ENCODE results near the gene TSEN54. TPM values are rescaled to one million over a fixed set of nuclear protein-coding genes. Genes with fewer than 3 reads are reported as not detected.

Gene TSEN54
- total RNA-seq, 6 experiments from 2014 or later, result 8.5 to 13.6 (median 10.2) TPM

DNA sequence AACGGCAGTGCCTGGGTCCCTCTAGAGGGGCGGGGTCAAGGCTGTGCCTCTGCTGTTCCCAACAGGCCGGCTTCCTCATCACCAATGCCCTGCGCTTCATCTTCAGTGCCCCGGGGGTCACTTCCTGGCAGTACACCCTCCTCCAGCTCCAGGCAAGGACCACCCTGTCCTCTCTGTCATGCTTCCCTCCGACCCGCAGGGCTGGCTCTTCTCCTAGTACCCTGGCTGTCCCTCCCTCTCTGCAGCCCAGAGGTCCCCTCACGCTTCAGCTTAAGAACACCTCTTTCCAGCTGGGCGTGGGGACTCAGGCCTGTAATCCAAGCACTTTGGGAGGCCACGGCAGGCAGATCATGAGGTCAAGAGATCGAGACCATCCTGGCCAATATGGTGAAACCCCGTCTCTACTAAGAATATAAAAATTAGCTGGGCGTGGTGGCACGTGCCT is 26.8 kb upstream of the TSEN54 start:
- H3K4me1 ChIP-seq, result peaks cover 0 to 7% (median 0%) of the 10 kb centered on the region in 4 donors
- TF ChIP-seq, protein P1, sequence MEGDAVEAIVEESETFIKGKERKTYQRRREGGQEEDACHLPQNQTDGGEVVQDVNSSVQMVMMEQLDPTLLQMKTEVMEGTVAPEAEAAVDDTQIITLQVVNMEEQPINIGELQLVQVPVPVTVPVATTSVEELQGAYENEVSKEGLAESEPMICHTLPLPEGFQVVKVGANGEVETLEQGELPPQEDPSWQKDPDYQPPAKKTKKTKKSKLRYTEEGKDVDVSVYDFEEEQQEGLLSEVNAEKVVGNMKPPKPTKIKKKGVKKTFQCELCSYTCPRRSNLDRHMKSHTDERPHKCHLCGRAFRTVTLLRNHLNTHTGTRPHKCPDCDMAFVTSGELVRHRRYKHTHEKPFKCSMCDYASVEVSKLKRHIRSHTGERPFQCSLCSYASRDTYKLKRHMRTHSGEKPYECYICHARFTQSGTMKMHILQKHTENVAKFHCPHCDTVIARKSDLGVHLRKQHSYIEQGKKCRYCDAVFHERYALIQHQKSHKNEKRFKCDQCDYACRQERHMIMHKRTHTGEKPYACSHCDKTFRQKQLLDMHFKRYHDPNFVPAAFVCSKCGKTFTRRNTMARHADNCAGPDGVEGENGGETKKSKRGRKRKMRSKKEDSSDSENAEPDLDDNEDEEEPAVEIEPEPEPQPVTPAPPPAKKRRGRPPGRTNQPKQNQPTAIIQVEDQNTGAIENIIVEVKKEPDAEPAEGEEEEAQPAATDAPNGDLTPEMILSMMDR (IDR thresholded peaks at IDR 0.05), result no peak
- TF ChIP-seq POLR2A (IDR thresholded peaks at IDR 0.05), result no peak
- DNase-seq, result peak in 1 of 3 donors; percentile 44
- no peak overlapping the region for H3K4me3 ChIP-seq
- WGBS (ENCODE audit: insufficient coverage, low coverage, low lambda C conversion rate, missing lambda C conversion rate), result 61% methylated on average over 6 of the region's 14 CpGs
- H3K27me3 ChIP-seq, result no peaks in the 10 kb centered on the region
- peaks cover 0 to 14% (median 6%) of the 10 kb centered on the region in 4 donors for H3K36me3 ChIP-seq
- no peak overlapping the region for H3K27ac ChIP-seq
- intact Hi-C loops (cut with DNase I), result no loop called here
- H3K9me3 ChIP-seq, result no peaks in the 10 kb centered on the region
- no peak for ATAC-seq

DNA sequence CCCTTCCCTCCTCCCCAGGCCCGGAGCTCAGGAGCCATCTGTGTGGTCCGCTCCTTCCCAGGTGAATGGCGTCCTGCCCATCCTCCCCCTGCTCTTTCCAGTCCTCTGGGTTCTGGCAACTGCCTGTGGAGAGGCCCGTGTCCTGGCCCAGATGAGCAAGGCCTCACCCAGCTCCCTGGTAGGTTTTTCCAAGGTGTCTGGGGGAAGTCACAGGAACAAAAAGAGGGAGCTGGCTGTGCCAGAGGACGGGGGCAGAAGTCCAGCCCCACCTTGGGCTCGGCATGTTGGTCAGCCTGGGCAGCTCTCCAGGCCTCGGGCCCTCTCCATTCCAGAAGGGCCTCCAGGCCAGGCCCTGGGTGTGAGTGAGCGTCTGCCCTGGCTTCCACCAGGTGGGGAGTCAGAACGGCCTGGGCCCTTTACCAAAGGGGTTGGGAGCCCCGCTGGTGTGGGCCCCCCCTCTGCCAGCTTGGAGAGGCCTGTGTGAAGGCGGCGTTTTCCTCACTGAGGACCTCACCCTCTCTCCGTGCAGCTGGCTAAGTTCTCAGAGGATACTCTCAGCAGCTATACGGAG is 26.1 kb upstream of the TSEN54 start:
- 89% methylated on average over 4 of the region's 14 CpGs for WGBS (ENCODE audit: insufficient coverage, low coverage, low lambda C conversion rate, missing lambda C conversion rate)
- H3K27ac ChIP-seq, result no peak overlapping the region

DNA sequence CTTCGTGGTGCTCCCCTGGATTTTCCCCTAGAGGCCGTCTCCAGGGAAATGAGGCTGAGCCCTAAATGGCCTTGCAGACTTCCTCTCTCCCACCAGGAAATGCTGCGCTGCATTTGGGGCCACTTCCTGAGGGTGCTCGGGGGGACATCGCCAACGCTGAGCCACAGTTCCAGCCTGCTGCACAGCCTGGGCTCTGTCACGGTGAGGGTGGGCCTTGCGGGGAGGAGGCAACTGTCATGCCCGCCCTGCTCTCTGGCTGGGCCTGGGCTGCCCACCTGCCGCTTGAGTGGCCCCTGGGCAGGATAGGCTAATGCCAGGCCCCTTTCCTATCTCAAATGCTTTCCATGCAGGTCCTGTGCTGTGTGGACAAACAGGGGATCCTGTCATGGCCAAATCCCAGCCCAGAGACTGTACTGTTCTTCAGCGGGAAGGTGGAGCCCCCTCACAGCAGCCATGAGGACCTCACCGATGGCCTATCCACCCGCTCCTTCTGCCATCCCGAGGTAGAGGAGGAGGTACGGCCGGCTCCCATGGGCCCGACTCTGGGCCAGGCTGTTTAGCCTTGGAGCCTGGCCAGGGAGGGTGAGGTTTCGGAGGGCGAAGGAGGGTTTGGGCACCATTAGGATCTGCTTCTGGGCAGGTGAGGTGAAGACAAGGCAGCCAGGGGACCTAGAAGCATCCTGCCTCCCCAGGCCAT is 25.2 kb upstream of the TSEN54 start:
- no peak for TF ChIP-seq POLR2A (IDR thresholded peaks at IDR 0.05)
- TF ChIP-seq, protein P1 (IDR thresholded peaks at IDR 0.05), result no peak
- intact Hi-C loops (cut with DNase I), result no loop called here
- DNase-seq, result no peak
- no peaks in the 10 kb centered on the region for H3K27me3 ChIP-seq
- no peak overlapping the region for H3K27ac ChIP-seq
- H3K36me3 ChIP-seq, result peaks cover 0 to 22% (median 6%) of the 10 kb centered on the region in 4 donors
- ATAC-seq, result peak in 1 of 4 donors; percentile 2
- no peak overlapping the region for H3K4me3 ChIP-seq
- H3K9me3 ChIP-seq, result no peaks in the 10 kb centered on the region
- H3K4me1 ChIP-seq, result peaks cover 0 to 7% (median 0%) of the 10 kb centered on the region in 4 donors
- 86% methylated on average over 9 of the region's 19 CpGs for WGBS (ENCODE audit: insufficient coverage, low coverage, low lambda C conversion rate, missing lambda C conversion rate)

More for the DNA sequence above, 26.1 kb upstream of the TSEN54 start:
- peak; percentile 33 to 72 (median 48) for ATAC-seq
- TF ChIP-seq, protein P1 (IDR thresholded peaks at IDR 0.05), result no peak
- Histone ChIP-seq H3K4me1 (peaks cover 0 to 7% (median 0%) of the 10 kb centered on the region in 4 donors), H3K36me3 (peaks cover 0 to 20% (median 6%) of the 10 kb centered on the region in 4 donors), H3K9me3 (no peaks in the 10 kb centered on the region), H3K27me3 (no peaks in the 10 kb centered on the region), H3K4me3 (no peak overlapping the region)
- intact Hi-C loops (cut with DNase I), result no loop called here
- DNase-seq, result peak; percentile 64 to 73 (median 70)

DNA sequence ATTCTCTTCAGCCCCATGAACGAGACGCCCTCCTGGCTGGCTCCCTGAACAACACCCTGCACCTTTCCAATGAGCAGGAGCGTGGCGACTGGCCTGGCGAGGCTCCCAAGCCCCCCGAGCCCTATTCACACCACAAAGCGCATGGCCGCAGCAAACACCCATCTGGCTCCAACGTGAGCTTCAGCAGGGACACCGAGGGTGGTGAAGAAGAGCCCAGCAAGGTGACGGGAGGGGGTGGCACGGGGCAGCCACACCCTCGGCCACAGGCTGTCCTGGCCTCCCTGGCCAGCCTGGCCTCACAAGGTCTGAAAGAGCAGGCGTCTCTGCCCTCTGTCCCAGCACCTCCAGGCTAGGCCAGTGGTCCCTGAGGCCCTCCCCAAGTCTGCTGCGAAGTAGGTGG is 24.6 kb upstream of the TSEN54 start:
- peaks cover 0 to 7% (median 0%) of the 10 kb centered on the region in 4 donors for H3K4me1 ChIP-seq
- no peaks in the 10 kb centered on the region for H3K27me3 ChIP-seq
- peaks cover 0 to 22% (median 6%) of the 10 kb centered on the region in 4 donors for H3K36me3 ChIP-seq
- intact Hi-C loops (cut with DNase I), result no loop called here
- H3K4me3 ChIP-seq, result no peak overlapping the region
- 86% methylated on average over 4 of the region's 15 CpGs for WGBS (ENCODE audit: insufficient coverage, low coverage, low lambda C conversion rate, missing lambda C conversion rate)
- H3K9me3 ChIP-seq, result no peaks in the 10 kb centered on the region
- H3K27ac ChIP-seq, result no peak overlapping the region
- ATAC-seq (no peak), DNase-seq (no peak)
- TF ChIP-seq, protein P1 (IDR thresholded peaks at IDR 0.05), result no peak
- no peak for TF ChIP-seq POLR2A (IDR thresholded peaks at IDR 0.05)
